ENCODE results near the gene BEND4. TPM values are rescaled to one million over a fixed set of nuclear protein-coding genes. Genes with fewer than 3 reads are reported as not detected.

The BEND4 gene
- total and polyA plus RNA-seq, 4 donors = 1.4 to 5.0 (median 3.2) TPM

DNA sequence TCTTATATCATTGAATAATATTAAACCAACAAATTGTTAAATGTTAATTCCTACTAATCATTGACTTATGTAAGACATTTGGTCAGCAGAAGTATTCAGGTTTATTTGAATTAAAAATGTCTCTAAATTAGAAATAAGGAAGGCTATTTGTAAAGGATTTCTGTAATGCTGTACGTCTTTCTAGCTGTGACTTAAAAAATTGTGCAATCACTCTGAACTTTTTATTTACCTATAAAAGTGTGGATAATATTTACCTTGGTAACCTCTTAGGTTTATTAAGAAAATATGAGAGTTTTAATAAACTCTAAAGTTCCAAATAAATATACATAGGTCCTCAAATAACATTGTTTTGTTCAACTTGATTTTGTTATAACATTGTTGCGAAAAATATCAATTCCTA, 85.2 kb downstream of the BEND4 start:
- WGBS (ENCODE audit: insufficient coverage) = no CpG with 5 or more reads among the region's 2 CpGs
- Histone ChIP-seq H3K36me3 (ENCODE audit: control insufficient read depth, insufficient read depth, low read length) (no peaks in the 10 kb centered on the region), H3K4me1 (ENCODE audit: control insufficient read depth, insufficient read depth, low read length) (no peaks in the 10 kb centered on the region), H3K9me3 (ENCODE audit: control insufficient read depth, insufficient read depth, low read length) (no peaks in the 10 kb centered on the region), H3K27ac (ENCODE audit: low read depth, low read length) (no peak overlapping the region), H3K4me3 (ENCODE audit: low read depth, low read length) (no peak overlapping the region), H3K27me3 (ENCODE audit: control insufficient read depth, insufficient read depth, low read length) (no peaks in the 10 kb centered on the region)
- DNase-seq (ENCODE audit: low read depth in 4 of 6, low spot score in 6 of 6) = no peak

GRCh38 chr4:42066402-42066801, 86.1 kb downstream of the BEND4 start:
- no peak for DNase-seq (ENCODE audit: low read depth in 4 of 6, low spot score in 6 of 6)
- Histone ChIP-seq H3K4me1 (ENCODE audit: control insufficient read depth, insufficient read depth, low read length) (no peaks in the 10 kb centered on the region), H3K27me3 (ENCODE audit: control insufficient read depth, insufficient read depth, low read length) (no peaks in the 10 kb centered on the region), H3K27ac (ENCODE audit: low read depth, low read length) (no peak overlapping the region), H3K4me3 (ENCODE audit: low read depth, low read length) (no peak overlapping the region), H3K36me3 (ENCODE audit: control insufficient read depth, insufficient read depth, low read length) (no peaks in the 10 kb centered on the region), H3K9me3 (ENCODE audit: control insufficient read depth, insufficient read depth, low read length) (no peaks in the 10 kb centered on the region)
- no CpG with 5 or more reads among the region's 2 CpGs for WGBS (ENCODE audit: insufficient coverage)

Other genes with a start within 250 kb of the BEND4 start
- gene TMEM33, start 217.2 kb downstream of the BEND4 start, total RNA-seq = 10 to 100 TPM; 39.6 to 74.9 TPM
- gene TMEM33, start 217.2 kb downstream of the BEND4 start, polyA plus RNA-seq (ENCODE audit: insufficient read length in 2 of 2) = 10 to 100 TPM; 31.3 to 41.7 TPM
- under 1 TPM; 0.11 to 0.20 TPM for gene DCAF4L1, start 170.9 kb downstream of the BEND4 start, total RNA-seq
- gene DCAF4L1, start 170.9 kb downstream of the BEND4 start, polyA plus RNA-seq (ENCODE audit: insufficient read length in 2 of 2) = under 1 TPM; 0.30 to 0.53 TPM
- gene SLC30A9, start 162.1 kb downstream of the BEND4 start, total RNA-seq = 10 to 100 TPM; 90.2 to 98.7 TPM
- gene SLC30A9, start 162.1 kb downstream of the BEND4 start, polyA plus RNA-seq (ENCODE audit: insufficient read length in 2 of 2) = 100 to 1,000 TPM in 1 of 2 donors, 10 to 100 TPM in 1; 86.0 to 103 TPM
- 1 to 10 TPM in 1 of 2 donors, under 1 TPM in 1; 0.99 to 1.9 TPM for gene SHISA3, start 244.8 kb upstream of the BEND4 start, total RNA-seq
- 1 to 10 TPM; 3.4 to 5.0 TPM for gene SHISA3, start 244.8 kb upstream of the BEND4 start, polyA plus RNA-seq (ENCODE audit: insufficient read length in 2 of 2)